ENCODE data around the gene GLYAT. TPM values are rescaled to one million over a fixed set of nuclear protein-coding genes. Genes with fewer than 3 reads are reported as not detected.

GLYAT gene
- total RNA-seq, 1 donor from 2014 or later = not detected

DNA sequence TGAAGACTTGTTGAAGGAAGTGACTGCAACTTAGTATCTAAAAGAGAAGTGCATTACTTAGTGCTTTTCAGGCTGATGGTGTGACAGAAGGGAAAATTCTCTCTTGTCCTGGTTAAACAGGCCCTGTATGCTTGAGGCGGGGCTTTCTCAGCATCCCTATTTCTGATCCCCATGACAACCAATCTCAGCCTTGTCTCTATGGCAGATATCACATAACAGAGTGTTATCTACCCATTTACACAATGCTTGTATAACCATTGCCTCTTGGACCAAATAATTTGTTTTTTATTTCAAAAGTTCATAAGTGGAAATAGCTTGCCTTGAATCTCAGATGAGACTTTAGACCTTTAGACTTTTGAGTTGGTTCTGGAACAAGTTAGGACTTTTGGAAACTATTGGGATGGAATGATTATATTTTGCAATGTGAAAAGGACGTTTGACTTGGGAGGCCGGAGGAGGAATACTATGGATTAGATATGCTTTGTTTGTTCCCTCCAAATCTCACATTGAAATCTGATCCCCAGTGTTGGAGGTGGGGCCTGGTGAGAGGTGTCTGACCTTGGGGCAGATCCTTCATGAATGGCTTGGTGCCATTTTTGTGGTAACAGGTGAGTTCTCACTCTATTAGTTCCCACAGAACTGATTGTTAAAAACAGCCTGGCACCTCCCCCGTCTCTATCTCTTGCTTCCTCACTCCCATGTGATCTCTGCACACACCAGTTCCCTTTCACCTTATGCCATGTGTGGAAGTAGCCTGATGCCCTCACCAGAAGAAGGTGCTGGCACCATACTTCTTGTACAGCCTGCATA lies 3.1 kb upstream of the GLYAT start:
- Mint-ChIP-seq H3K9me3 (ENCODE audit: unreplicated experiment) (no peaks in the 10 kb centered on the region), H3K27ac (ENCODE audit: unreplicated experiment) (no peak overlapping the region), H3K36me3 (ENCODE audit: unreplicated experiment) (no peaks in the 10 kb centered on the region), H3K4me3 (ENCODE audit: unreplicated experiment) (no peak overlapping the region), H3K4me1 (ENCODE audit: unreplicated experiment) (no peaks in the 10 kb centered on the region), H3K27me3 (ENCODE audit: unreplicated experiment) (peaks cover 11% of the 10 kb centered on the region)
- TF ChIP-seq, protein P1, sequence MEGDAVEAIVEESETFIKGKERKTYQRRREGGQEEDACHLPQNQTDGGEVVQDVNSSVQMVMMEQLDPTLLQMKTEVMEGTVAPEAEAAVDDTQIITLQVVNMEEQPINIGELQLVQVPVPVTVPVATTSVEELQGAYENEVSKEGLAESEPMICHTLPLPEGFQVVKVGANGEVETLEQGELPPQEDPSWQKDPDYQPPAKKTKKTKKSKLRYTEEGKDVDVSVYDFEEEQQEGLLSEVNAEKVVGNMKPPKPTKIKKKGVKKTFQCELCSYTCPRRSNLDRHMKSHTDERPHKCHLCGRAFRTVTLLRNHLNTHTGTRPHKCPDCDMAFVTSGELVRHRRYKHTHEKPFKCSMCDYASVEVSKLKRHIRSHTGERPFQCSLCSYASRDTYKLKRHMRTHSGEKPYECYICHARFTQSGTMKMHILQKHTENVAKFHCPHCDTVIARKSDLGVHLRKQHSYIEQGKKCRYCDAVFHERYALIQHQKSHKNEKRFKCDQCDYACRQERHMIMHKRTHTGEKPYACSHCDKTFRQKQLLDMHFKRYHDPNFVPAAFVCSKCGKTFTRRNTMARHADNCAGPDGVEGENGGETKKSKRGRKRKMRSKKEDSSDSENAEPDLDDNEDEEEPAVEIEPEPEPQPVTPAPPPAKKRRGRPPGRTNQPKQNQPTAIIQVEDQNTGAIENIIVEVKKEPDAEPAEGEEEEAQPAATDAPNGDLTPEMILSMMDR (IDR thresholded peaks at IDR 0.05) = no peak
- DNase-seq (ENCODE audit: extremely low spot score, unreplicated experiment) = no peak

DNA sequence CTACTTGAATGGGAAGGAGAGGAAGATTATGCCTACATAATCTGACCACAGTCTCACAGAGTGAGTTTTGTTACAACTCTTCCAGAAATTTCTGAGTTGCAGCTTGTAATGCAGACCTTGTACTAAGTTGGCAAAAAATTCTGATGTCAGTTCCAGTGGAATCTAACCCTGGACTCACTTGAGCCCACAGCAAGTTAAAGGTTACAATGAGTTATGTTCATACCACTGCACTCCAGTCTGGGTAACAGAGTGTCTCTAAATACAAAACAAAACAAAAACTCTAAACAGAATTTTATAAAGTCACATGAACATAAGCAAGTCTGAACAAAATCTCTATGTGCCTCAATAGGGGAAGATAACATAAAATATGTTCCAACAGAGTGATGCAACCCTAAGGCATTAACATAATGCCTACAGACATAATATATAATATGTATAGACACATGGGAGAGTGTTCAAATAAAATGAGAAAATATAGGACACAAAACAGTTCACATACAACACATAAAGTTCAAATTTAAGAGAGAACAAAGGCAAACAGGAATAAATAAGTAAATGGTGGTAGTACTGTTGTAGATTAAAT lies 1.1 kb downstream of the GLYAT start:
- peaks cover 11% of the 10 kb centered on the region for H3K27me3 Mint-ChIP-seq (ENCODE audit: unreplicated experiment)
- H3K4me1 Mint-ChIP-seq (ENCODE audit: unreplicated experiment) = no peaks in the 10 kb centered on the region
- no peak for DNase-seq (ENCODE audit: extremely low spot score, unreplicated experiment)
- no peak overlapping the region for H3K27ac Mint-ChIP-seq (ENCODE audit: unreplicated experiment)
- no peak overlapping the region for H3K4me3 Mint-ChIP-seq (ENCODE audit: unreplicated experiment)
- H3K9me3 Mint-ChIP-seq (ENCODE audit: unreplicated experiment) = no peaks in the 10 kb centered on the region
- no peaks in the 10 kb centered on the region for H3K36me3 Mint-ChIP-seq (ENCODE audit: unreplicated experiment)
- TF ChIP-seq, protein P1 (IDR thresholded peaks at IDR 0.05) = no peak

DNA sequence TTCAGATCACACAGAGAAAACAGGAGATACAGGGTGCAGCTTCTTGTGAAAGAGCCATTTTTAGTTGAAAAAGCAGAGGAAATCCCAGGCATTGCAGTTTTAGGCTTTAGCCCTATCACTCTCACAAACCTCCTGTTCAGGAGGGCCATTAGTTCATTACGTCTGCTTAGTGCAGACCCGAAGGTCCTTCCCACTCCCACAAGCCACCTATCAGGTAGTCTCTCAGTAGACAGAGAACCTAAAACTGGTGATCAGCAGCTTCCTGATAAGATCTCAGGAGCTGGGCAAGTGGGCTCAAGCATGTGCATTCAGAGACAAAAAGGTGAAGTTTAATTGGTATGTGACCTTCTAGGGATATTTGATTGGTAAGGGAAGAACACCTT lies 4.3 kb downstream of the GLYAT start:
- peaks cover 1% of the 10 kb centered on the region for H3K27me3 Mint-ChIP-seq (ENCODE audit: unreplicated experiment)
- no peak overlapping the region for H3K4me3 Mint-ChIP-seq (ENCODE audit: unreplicated experiment)
- H3K9me3 Mint-ChIP-seq (ENCODE audit: unreplicated experiment) = no peaks in the 10 kb centered on the region
- H3K27ac Mint-ChIP-seq (ENCODE audit: unreplicated experiment) = no peak overlapping the region
- no peaks in the 10 kb centered on the region for H3K4me1 Mint-ChIP-seq (ENCODE audit: unreplicated experiment)
- TF ChIP-seq, protein P1 (IDR thresholded peaks at IDR 0.05) = no peak
- H3K36me3 Mint-ChIP-seq (ENCODE audit: unreplicated experiment) = no peaks in the 10 kb centered on the region
- no peak for DNase-seq (ENCODE audit: extremely low spot score, unreplicated experiment)

DNA sequence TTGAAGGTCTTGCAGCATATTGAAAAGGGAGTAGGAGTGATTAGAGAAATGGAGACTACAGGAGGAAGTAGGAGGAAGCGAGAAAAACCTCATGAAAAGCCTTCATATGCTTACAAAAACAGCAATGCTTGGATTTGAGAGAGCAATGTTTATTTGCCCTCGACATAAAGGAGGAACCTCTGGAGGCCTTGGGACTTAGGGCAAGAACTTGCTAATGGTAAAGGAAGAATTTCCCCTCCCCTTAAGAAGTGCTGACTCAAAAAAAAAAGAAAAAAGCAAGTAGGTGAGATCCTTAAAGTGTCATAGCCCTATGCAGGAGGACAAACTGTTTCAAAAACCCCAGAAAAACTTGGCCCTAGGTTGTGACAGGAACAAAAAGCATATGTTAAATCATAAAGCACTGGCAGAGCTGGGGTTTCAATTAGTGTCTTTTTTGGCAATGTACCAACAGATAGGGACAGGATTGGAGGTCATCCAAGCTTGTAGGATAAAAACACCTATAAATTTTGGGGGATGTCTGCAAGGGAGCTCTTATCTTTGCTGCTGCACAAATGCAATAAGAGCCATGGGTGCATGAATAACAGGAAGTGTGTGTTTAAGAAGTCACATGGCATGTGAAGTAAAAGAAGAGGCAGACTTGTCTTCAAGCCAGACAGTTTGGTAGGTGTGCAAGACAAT lies 4.9 kb downstream of the GLYAT start:
- Mint-ChIP-seq H3K4me1 (ENCODE audit: unreplicated experiment) (no peaks in the 10 kb centered on the region), H3K27me3 (ENCODE audit: unreplicated experiment) (no peaks in the 10 kb centered on the region), H3K27ac (ENCODE audit: unreplicated experiment) (no peak overlapping the region), H3K9me3 (ENCODE audit: unreplicated experiment) (no peaks in the 10 kb centered on the region), H3K4me3 (ENCODE audit: unreplicated experiment) (no peak overlapping the region), H3K36me3 (ENCODE audit: unreplicated experiment) (no peaks in the 10 kb centered on the region)
- no peak for DNase-seq (ENCODE audit: extremely low spot score, unreplicated experiment)
- TF ChIP-seq, protein P1 (IDR thresholded peaks at IDR 0.05) = no peak
